Stimulated activated CD8-positive, alpha-beta memory T cell treated with anti-CD3 and anti-CD28 coated beads, Interleukin-4, amount 100 ng/mL, for 24 hours (primary cell): ENCODE results near the gene ARHGEF40.
A peak's percentile ranks its signal among the peaks of the same experiment; 100 is the strongest.

Experiments used
- DNase-seq: peaks from one replicate; pipeline ENCODE4 v3.0.0-alpha.2; 2020; ENCODE audit warnings: low read depth

The ARHGEF40 gene

GRCh38 chr14:21098076-21098891 lies 28.2 kb downstream of the ARHGEF40 start, which contains the start of gene ZNF219:
Gene ZNF219 (minus strand): TSS chr14:21098655. CDS start chr14:21093591, 5,064 bp downstream.
- DNase-seq = peak; percentile 17

DNA sequence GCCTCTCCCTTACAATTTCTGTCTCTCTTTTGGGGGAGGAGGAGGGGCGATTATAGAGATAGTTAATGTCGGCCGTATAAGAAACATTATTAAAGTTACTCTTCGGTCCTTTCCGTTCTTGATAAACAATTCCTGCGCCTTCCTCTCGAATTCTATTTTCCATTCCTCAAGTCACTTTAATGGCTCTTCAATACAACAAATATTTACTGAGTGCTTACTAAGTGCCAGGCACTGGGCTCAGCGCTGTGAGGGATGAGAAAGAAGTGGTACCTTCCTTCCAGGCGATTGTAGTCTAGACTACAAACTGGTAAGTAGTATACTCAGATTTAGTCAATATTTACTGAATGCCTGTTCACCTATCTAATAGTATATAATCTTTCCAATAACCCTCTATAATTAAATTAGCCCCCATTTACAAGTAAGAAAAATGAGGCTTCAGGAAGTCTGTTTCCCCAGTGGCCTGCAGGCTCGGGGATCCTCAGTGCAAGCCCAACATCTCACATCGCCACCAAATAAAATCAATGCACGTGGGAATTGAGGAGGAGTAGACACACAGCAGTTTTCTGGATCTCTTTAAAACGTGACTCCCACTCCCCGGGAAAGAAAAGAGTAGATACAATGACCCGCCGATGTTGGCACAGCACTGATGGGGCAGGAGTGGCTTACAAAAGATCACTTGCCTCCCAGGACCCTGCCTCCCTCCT lies 28.9 kb downstream of the ARHGEF40 start:
- no peak for DNase-seq

DNA sequence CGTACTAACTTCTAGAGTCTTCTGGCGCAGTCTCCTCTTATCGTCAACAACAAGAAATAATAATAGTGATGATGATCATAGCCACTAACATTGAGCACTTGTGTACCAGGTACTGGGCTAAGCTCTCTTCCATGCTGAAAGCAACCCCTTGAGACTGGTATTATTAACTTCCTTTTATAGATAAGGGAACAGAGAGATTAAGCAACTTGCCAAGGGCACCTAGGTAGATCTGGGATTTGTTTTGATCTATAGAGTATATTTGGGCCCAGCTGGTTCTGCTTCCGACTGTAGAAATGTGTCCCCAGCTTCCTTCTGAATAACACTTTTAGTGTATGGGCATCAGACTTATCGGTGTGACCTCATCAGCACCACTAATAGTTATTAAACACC lies 29.5 kb downstream of the ARHGEF40 start:
- DNase-seq = no peak

- no peak for DNase-seq
Measured at GRCh38 chr14:21100931-21101330, 30.8 kb downstream of the ARHGEF40 start, which contains the start of gene TMEM253. Gene TMEM253 (plus strand): TSS chr14:21101066. CDS start chr14:21101344, 278 bp downstream.

DNA sequence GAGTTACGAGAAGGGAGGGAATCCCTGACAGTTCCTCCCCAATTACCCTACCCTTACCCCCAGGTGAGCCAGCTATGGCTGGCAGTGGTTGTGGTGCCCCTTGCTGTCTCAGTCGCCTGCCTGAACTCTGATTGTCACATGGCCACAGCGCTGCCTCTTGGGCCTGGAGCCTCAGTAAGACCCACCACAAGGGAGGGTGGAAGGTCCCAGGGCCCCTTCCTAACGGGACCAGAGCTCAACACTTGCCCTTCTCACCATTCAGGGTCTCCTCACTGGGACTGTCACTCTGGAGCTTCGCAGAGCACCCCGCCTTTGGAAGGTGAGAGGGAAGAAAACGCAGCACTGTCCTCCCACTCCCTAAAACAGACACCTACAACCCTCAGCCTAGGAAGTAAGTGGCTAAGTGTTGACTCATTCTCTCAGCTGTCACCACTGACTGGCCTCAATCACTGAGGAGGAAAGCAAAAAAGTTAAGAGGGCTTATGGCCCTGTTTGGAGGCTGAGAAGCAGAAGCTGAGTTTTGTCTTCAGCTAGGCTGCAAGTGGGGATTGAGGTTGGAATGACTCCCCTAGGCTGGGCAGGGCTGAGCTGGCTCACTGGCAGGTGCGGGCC lies 31.8 kb downstream of the ARHGEF40 start:
- no peak for DNase-seq

DNA sequence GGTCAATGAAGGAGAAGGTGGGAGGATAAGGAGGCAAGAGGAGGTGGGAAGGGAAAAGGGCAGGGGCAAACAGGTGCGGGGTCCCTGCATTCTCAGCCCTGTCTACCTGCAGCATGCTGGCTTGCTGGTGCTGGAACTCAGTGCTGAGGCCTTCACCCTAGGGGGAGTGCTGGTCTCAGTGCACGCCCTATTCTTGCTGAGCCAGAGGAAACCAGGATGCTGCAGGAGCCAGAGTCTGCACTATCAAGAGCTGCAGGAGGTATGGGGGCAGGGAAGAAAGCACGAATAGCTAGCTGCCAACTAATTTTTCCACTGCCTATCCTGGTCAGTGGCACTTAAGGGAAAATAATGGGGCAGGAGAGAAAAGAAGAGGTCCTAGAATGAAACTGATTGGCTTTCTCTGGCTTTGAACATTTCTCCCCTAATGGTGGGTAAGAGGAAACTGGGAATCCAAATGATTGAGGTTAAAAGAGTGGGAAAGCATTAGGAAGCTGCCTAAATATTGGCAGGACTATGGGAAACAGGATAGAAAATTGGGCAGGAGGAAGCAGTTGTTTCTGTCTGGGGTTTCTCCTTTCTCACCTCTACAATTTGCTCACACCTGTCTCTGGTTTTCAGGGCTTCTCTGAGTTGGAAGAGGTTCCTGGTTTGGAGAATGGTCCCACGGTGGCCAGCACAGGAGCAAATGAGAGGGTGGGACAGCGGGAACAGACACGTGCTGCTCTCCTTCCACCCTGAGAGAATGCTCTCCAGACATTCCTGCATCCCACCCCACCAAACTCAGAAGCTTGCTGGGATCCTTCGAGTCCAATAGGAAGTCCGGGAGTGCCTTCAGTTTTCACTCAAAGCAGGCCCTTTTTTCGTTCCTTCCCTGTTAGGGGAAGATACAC lies 32.7 kb downstream of the ARHGEF40 start:
- no peak for DNase-seq

DNA sequence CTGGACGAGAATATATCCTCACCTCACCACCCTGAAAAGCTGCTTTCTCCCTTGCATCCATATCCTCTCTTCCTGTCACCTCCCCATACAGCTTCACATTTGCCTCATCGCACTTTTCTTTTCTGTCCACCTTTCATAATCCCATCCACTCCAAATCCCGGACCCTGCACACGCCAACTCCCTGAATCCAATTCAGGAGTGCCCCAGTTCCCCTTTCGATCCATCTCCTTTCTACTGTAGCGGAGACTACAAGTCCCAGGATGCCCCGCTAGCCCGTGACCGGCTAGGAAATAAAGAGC lies 33.3 kb downstream of the ARHGEF40 start:
- no peak for DNase-seq

GRCh38 chr14:21103710-21104447 lies 33.8 kb downstream of the ARHGEF40 start:
- DNase-seq = peak; percentile 90

DNA sequence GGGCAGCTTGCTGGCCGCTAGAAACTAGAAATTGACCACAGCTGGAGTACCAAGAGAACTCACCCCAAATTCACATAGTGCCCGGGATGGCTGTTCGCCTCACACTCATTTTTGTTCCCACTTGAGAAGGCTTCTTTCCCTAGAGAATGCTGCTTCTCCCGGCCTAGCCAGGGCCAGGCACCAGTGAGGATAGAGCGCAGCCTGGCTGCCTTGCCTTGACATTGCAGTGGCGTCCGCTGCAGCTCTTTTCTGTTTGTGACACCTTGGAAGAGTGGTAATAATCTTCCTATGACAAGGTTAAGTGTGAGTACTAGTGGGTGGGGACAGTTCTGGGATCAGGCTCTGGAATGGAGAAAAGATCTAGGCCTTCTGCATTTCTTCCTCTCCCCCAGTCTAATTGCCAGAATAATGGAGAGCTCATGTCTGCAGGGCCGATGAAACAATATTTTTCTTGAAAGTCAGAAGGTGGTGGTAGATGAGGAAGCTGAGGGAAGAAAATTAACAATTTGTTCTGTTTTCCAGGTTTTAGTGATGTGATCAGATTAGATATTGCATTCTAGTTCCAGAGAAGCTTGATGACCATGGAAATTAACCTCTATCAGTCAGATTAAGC lies 34.5 kb downstream of the ARHGEF40 start:
- DNase-seq = peak; percentile 31

GRCh38 chr14:21105095-21105494 lies 35.0 kb downstream of the ARHGEF40 start:
- DNase-seq = no peak

DNA sequence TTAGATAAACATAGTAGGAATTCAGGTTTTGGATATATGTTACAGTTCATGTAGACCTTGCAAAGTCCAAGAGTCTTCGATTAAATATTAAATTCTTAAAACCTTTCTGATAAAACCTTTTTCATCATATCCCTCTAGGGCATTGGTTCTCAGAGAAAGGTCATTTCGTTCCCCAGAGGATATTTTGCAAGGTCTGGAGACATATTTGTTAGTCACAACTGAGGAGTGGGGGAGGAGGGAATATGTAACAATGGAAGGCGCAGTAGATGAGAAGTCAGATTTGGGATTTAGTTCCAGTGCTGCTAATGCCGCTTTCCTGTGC lies 36.0 kb downstream of the ARHGEF40 start:
- no peak for DNase-seq

DNA sequence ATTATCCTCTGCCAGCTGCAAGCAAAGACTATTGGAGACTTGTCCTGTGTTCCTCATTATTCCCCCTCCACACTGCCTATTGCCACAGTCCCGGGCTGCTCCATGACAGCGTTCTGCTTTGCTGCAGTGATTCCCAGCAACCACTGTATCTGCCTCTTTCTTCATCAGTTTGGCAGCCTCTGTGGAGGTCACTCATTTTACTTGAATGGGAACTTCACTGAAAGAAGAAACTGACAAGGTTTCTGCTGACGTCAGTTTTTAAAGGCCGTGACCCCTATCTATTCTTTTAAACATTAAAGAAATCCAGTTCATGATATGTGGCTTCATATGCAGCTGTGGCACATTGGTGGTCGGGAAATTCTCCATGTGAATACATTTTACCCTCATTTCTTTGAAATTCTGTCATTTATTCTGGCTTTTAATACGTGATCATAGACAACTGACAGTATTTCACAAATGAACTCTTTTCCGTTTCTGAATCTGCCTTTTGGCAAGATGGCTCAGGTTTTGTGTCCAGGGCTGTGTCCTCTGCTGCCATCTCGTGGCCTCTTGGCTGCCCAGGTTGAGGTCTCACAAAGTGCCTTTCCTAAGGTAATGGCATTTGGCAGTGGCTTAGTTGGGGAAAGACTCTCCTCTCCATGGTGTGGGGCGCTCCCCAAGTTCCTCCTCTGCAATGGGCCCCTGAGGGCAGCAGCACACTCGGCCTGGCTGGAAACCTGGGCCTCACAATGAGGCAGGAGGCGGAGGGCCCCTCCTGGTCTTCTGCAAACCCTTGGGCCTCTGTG lies 36.6 kb downstream of the ARHGEF40 start:
- DNase-seq = peak; percentile 65

DNA sequence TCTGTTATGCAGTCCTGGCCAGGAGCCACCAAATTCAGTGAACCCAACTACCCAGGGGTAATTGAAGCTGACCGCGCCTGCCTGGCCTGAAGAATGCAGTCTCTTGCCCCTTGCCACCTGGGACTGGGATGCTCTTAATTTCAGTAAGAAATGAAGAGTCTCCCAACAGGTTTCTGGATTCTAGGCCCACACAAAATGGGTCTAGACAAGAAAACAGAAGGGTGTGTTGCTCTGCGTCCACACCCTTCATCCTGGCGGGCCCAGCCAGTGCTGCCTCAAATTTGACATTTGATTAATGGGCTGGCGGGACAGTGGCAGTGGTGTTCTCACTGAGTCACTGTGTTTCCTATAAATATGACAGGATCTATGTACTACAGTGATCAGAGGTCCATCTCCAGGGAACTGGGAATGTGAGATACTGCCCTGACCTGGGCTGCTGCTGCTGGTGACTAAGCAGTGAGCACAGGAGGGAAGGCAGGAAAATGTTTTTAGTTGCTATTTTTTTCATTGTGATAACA lies 37.2 kb downstream of the ARHGEF40 start:
- DNase-seq = no peak

- DNase-seq = no peak
Measured at GRCh38 chr14:21108791-21109190, 38.7 kb downstream of the ARHGEF40 start.

GRCh38 chr14:21109377-21110138 lies 39.5 kb downstream of the ARHGEF40 start:
- no peak for DNase-seq

GRCh38 chr14:21112255-21112654 lies 42.2 kb downstream of the ARHGEF40 start:
- DNase-seq = no peak

GRCh38 chr14:21113369-21113768 lies 43.3 kb downstream of the ARHGEF40 start:
- DNase-seq = no peak

DNA sequence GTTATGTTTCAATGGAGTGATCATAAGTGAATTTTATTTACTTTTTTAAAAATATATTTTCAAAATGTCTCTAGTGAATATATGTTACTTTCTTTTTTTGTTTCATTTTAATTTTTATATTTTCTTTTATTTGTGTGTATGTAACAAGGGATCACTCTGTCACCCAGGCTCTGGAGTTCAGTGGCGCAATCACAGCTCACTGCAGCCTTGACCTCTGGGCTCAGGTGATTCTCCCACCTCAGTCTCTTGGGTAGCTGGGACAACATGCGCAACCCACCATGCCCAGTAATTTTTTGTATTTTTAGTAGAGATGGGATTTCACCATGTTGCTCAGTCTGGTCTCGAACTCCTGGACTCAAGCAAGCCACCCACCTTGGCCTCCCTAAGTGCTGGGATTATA lies 48.8 kb downstream of the ARHGEF40 start:
- DNase-seq = no peak

GRCh38 chr14:21120686-21121085 lies 50.6 kb downstream of the ARHGEF40 start:
- no peak for DNase-seq
